ENCODE data around the gene PNMA3.
A peak's percentile ranks its signal among the peaks of the same experiment; 100 is the strongest.
"Not testable (repeated sequence)": the region's sequence is repeated elsewhere in the genome, so short reads cannot be mapped to it uniquely, and the experiment has no call there.

PNMA3 gene

GRCh38 chrX:153055871-153056749 lies at the start of gene PNMA3:
TSS of gene PNMA3 (plus strand) at chrX:153056470. CDS start at chrX:153057056, 586 bp downstream.
- peak within 1 kb of the TSS in 2 of 7 experiments; percentile 2 to 12 for H3K4me3 ChIP-seq

GRCh38 chrX:153017174-153017573 lies 39.1 kb upstream of the PNMA3 start:
- H3K27ac ChIP-seq, H3K4me3 ChIP-seq: not testable (repeated sequence)

More at GRCh38 chrX:153055871-153056749, at the start of gene PNMA3:
- no peak within 1 kb of the TSS for H3K27ac ChIP-seq

- Histone ChIP-seq H3K27ac (no peak overlapping the region), H3K4me3 (no peak overlapping the region)
Measured at GRCh38 chrX:153019166-153019565, 37.1 kb upstream of the PNMA3 start.

- not testable (repeated sequence) for H3K4me3 ChIP-seq, H3K27ac ChIP-seq
Measured at GRCh38 chrX:153026501-153026900, 29.8 kb upstream of the PNMA3 start.

- H3K27ac ChIP-seq, H3K4me3 ChIP-seq: not testable (repeated sequence)
Measured at GRCh38 chrX:153028487-153028886, 27.8 kb upstream of the PNMA3 start.

GRCh38 chrX:153029162-153029561 lies 27.1 kb upstream of the PNMA3 start:
- no peak overlapping the region for H3K27ac ChIP-seq
- H3K4me3 ChIP-seq, result no peak overlapping the region

GRCh38 chrX:153029875-153030274 lies 26.4 kb upstream of the PNMA3 start:
- no peak overlapping the region for H3K27ac ChIP-seq
- H3K4me3 ChIP-seq, result no peak overlapping the region

GRCh38 chrX:153030801-153031200 lies 25.5 kb upstream of the PNMA3 start:
- Histone ChIP-seq H3K4me3 (no peak overlapping the region), H3K27ac (no peak overlapping the region)

GRCh38 chrX:153032397-153033118 lies 23.7 kb upstream of the PNMA3 start:
- Histone ChIP-seq H3K27ac (peak overlapping the region in 8 of 21 experiments; percentile 9 to 64 (median 47)), H3K4me3 (peak overlapping the region; percentile 7 to 37 (median 24))

GRCh38 chrX:153049093-153049492 lies 7.2 kb upstream of the PNMA3 start:
- no peak overlapping the region for H3K4me3 ChIP-seq

GRCh38 chrX:153052534-153052933 lies 3.7 kb upstream of the PNMA3 start:
- H3K4me3 ChIP-seq, result no peak overlapping the region
- no peak overlapping the region for H3K27ac ChIP-seq

More at GRCh38 chrX:153049093-153049492, 7.2 kb upstream of the PNMA3 start:
- no peak overlapping the region for H3K27ac ChIP-seq

GRCh38 chrX:153057281-153057680 lies 1.0 kb downstream of the PNMA3 start:
- H3K27ac ChIP-seq, result no peak overlapping the region
- no peak overlapping the region for H3K4me3 ChIP-seq

GRCh38 chrX:153059191-153060094 lies 3.2 kb downstream of the PNMA3 start:
- H3K4me3 ChIP-seq, result no peak overlapping the region

GRCh38 chrX:153060095-153060445 lies 3.8 kb downstream of the PNMA3 start:
- Histone ChIP-seq H3K4me3 (no peak overlapping the region), H3K27ac (no peak overlapping the region)

More at GRCh38 chrX:153059191-153060094, 3.2 kb downstream of the PNMA3 start:
- no peak overlapping the region for H3K27ac ChIP-seq

GRCh38 chrX:153061732-153062131 lies 5.5 kb downstream of the PNMA3 start:
- Histone ChIP-seq H3K27ac (no peak overlapping the region), H3K4me3 (no peak overlapping the region)

GRCh38 chrX:153063315-153063714 lies 7.0 kb downstream of the PNMA3 start:
- Histone ChIP-seq H3K4me3 (no peak overlapping the region), H3K27ac (no peak overlapping the region)

GRCh38 chrX:153064061-153064460 lies 7.8 kb downstream of the PNMA3 start:
- no peak overlapping the region for H3K4me3 ChIP-seq
- no peak overlapping the region for H3K27ac ChIP-seq

- no peak overlapping the region for H3K27ac ChIP-seq
- H3K4me3 ChIP-seq, result no peak overlapping the region
Measured at GRCh38 chrX:153065389-153065788, 9.1 kb downstream of the PNMA3 start.

GRCh38 chrX:153066402-153066801 lies 10.1 kb downstream of the PNMA3 start:
- H3K4me3 ChIP-seq, result not testable (repeated sequence)

More at GRCh38 chrX:153066402-153066801, 10.1 kb downstream of the PNMA3 start:
- not testable (repeated sequence) for H3K27ac ChIP-seq
